ENCODE data around the gene MAFG. TPM values are rescaled to one million over a fixed set of nuclear protein-coding genes. Genes with fewer than 3 reads are reported as not detected.
A peak's percentile ranks its signal among the peaks of the same experiment; 100 is the strongest.

The MAFG gene
- total and polyA plus RNA-seq, 4 donors = 9.9 to 38.6 (median 22.7) TPM

DNA sequence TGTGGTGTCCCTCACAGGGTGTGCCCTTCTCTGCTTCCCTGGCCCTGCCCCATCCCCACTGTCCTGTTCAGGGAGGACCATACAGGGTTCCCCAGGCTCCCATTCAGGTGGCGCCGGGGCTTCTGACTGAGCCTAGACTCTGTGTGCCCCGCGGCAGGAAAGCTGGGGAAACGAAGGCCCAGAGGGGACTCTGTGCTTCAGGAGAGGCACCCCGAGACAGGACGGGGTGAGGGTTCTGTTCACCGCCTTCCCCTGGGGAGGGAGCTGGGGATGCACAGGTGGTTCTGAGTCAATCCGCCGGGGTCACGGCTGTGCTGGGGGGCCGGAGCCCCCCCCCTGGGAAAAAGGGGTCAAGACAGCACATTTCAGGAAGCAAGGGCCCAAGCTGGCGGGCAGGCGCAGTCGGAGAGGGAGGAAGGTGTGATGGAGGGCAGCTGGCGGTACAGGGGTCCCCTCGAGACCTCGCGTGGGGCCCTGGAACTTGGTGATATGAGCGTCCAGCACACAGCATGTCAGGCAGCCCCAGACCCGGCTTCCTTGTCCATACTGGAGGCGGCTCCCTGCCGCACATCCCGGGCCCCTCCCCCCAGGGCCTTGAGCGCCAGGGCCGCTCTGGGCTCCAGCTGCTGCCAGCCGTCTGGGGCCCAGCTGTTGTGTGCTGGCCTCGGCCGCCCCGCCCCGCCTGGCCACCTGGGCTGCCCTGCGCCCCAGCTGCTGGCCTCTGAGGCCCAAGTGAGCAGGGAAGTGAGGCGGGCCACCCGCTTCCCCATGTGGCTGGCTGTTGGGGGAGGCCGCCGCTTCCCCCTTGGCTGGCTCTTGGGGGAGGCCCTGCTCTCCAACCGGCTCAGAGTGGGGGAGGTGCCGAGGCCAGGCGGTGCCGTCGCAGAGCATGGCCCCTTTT lies 39.1 kb upstream of the MAFG start:
- DNase-seq (no peak), ATAC-seq (ENCODE audit: low FRiP score) (peak; percentile 22)
- WGBS, 2 donors = 66 to 67% methylated on average over 36 to 41 of the region's 41 CpGs
- intact Hi-C loops (cut with DNase I) = no loop called here
- Histone ChIP-seq H3K27ac (ENCODE audit: low read depth in 1 of 2, low read length in 2 of 2) (no peak overlapping the region), H3K4me3 (ENCODE audit: low read length in 2 of 2) (no peak overlapping the region), H3K4me1 (ENCODE audit: control insufficient read depth in 1 of 2, insufficient read depth in 2 of 2, low read length in 2 of 2) (no peaks in the 10 kb centered on the region), H3K36me3 (ENCODE audit: control insufficient read depth in 1 of 2, insufficient read depth in 2 of 2, low read length in 1 of 2) (no peaks in the 10 kb centered on the region), H3K9me3 (ENCODE audit: control insufficient read depth, low read length) (no peaks in the 10 kb centered on the region), H3K27me3 (ENCODE audit: control insufficient read depth in 1 of 2, insufficient read depth in 2 of 2, low read length in 1 of 2) (no peaks in the 10 kb centered on the region)

DNA sequence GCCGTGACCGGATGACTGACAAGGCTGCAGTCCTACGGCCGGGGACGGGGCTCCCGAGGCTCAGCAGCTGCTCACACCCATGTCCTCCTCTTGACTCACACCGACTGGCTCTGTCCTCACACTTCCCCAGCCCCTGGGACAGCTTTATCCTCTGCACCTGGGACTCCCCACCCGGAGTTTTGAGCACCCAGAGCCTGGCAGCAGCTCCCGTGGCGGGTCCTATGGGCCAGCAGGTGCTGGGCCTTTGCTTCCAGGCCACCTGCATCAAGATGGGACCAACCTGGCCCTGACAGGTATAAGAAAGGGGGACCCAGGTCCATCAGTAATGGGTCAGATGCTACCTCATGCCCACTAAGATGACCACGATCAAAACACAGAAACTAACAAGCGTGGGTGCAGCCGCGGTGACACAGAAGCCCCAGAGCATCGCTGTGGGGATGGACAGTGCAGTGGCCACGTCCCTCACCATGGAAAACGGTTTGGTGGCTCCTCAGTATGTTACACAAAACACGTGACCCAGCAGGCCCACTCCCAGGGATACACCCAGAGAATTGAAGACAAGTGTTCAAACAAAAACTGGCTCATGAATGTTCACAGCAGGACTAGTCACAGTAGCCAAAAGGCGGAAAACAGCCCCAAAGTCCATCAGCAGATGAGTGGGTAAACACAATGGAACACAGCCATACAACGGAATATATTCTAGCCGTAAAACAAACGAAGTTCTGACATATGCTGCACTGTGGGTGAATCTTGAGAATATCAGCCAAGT lies 36.7 kb upstream of the MAFG start:
- Histone ChIP-seq H3K27ac (ENCODE audit: low read depth in 1 of 2, low read length in 2 of 2) (no peak overlapping the region), H3K36me3 (ENCODE audit: control insufficient read depth in 1 of 2, insufficient read depth in 2 of 2, low read length in 1 of 2) (no peaks in the 10 kb centered on the region), H3K9me3 (ENCODE audit: control insufficient read depth, low read length) (no peaks in the 10 kb centered on the region), H3K4me3 (ENCODE audit: low read length in 2 of 2) (no peak overlapping the region), H3K27me3 (ENCODE audit: control insufficient read depth in 1 of 2, insufficient read depth in 2 of 2, low read length in 1 of 2) (no peaks in the 10 kb centered on the region), H3K4me1 (ENCODE audit: control insufficient read depth in 1 of 2, insufficient read depth in 2 of 2, low read length in 2 of 2) (no peaks in the 10 kb centered on the region)
- no peak for ATAC-seq (ENCODE audit: low FRiP score)
- DNase-seq = no peak
- WGBS, 2 donors = 60 to 67% methylated on average over 22 of the region's 22 CpGs
- intact Hi-C loops (cut with DNase I) = no loop called here

DNA sequence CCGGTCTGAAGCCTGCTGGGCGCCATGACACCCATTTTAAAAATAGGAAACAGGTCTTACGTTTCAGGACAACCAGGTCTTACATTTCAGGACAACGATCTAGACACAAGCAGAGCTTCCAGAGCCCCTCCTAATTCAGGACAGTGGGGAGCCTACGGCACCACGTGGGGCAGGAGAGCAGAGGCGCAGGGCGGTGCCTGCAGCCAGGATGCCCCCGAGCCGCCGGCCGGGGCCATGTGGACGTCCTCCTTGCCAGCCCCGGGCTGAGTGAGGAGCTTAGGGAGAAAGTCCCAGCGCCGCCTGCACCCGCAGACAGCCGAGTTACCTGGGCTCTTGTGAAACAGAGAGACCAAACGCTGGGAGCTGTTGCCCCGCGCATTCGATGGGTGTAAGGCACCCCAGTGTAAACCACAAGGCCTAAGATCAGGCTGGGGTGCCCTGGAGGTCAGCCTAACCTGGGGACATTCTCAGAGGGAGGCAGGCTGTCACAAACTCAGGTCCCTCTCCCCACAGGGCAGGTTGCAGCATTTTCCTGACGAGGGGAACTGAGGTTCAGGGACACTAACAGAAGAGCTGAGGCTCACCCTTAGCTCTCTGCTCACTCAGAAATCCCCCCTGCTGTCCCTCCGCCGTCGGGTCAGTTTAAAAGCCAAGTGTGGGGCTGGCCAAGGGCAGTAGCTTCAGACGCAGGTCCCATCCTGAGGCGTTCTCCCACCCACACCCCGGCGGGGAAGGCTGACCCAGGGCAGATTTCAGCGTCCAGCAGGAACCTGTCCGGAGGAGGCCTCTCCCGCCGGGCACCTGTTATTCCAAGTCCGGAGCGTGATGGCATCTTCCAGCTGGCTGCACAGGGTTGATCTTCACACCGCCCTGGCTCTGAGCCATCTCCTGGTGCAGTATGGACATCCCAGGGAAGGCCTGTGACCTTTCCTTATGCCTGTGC lies 35.2 kb upstream of the MAFG start:
- no peak for ATAC-seq (ENCODE audit: low FRiP score)
- Histone ChIP-seq H3K4me3 (ENCODE audit: low read length in 2 of 2) (no peak overlapping the region), H3K9me3 (ENCODE audit: control insufficient read depth, low read length) (no peaks in the 10 kb centered on the region), H3K4me1 (ENCODE audit: control insufficient read depth in 1 of 2, insufficient read depth in 2 of 2, low read length in 2 of 2) (no peaks in the 10 kb centered on the region), H3K27ac (ENCODE audit: low read depth in 1 of 2, low read length in 2 of 2) (no peak overlapping the region), H3K27me3 (ENCODE audit: control insufficient read depth in 1 of 2, insufficient read depth in 2 of 2, low read length in 1 of 2) (no peaks in the 10 kb centered on the region), H3K36me3 (ENCODE audit: control insufficient read depth in 1 of 2, insufficient read depth in 2 of 2, low read length in 1 of 2) (no peaks in the 10 kb centered on the region)
- intact Hi-C loops (cut with DNase I) = no loop called here
- no peak for DNase-seq
- 48 to 53% methylated on average over 37 of the region's 37 CpGs for WGBS, 2 donors

DNA sequence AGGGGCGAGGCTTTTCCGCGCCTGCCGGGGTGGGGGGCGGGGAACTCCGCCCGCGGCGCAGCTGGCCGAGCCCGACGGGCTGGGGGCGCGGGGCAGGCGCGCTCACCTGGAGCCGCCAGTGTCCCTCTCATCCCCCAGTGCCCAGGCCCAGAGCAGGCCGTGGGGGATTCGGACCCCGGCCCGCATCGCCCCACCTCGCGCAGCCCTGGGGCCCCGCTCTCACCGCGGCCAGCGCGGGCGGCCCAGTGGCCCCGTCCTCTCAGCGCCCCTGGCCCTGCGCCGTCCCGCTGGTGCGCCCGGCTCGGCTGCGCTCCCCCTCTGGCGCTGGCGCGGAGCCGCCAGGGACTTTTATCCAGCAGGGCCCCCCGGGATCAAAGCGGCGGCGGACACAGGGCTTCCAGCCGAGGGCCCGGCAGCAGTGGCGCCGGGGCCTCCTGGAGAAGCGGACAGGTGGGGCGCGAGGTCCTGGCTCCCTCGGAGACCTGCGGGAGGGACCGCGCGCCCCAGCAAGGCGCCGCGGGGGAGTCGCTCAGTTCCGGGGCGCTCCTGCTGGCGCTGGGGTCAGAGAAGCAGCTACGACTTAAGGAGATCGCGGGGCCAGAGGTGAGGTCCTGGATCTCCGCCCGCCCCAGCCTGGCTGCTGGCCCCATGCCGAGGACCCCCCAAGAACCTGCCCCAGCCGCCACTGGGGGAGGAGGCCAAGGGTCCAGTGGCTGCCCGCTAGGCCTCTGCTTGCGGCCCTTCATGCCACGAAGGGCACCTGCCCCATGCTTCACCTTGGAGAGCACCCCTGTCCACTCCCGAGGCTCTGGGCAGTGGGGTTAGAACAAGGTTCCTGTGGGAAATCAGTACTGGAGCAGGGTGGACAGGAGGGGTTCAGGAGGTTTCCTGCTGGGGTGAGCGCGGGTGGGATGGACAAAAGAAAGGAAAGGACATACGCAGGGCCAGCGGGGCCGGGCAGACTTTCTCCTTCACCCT lies 34.3 kb upstream of the MAFG start:
- intact Hi-C loops (cut with DNase I) = no loop called here
- WGBS, 2 donors = 7 to 8% methylated on average over 80 to 82 of the region's 82 CpGs

DNA sequence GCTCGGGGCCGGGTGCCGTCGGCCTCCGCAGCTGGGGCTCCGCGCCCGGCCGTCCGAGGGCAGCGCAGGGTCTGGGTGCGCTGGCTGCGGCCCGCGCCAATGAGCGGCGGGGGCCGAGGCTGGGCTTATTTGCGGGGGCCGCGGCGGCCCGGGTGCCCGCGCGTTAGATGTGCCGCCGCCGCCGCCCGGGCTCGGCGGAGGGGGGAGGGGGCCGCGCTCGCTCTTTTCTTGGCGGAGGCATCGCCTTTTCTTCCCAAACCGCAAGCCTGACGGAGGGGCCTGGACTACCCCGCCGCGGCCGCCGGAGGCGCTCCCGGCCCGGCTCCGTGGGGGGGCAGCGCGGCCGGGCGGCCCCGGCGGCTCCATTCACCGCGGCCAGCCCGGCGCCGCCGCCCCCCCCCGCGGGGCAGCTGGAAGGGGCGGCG lies 33.6 kb upstream of the MAFG start, which contains the start of gene NOTUM:
Gene NOTUM, minus strand, starts transcription at position 101 of the 425 bp plus-strand sequence. CDS start 278 bp downstream, outside the sequence.
- H3K9me3 ChIP-seq (ENCODE audit: control insufficient read depth, low read length) = no peaks in the 10 kb centered on the region
- no peak within 1 kb of the TSS for H3K4me3 ChIP-seq (ENCODE audit: low read length in 2 of 2)
- ATAC-seq (ENCODE audit: low FRiP score) = no peak
- H3K27me3 ChIP-seq (ENCODE audit: control insufficient read depth in 1 of 2, insufficient read depth in 2 of 2, low read length in 1 of 2) = no peaks in the 10 kb centered on the region
- H3K36me3 ChIP-seq (ENCODE audit: control insufficient read depth in 1 of 2, insufficient read depth in 2 of 2, low read length in 1 of 2) = no peaks in the 10 kb centered on the region
- H3K4me1 ChIP-seq (ENCODE audit: control insufficient read depth in 1 of 2, insufficient read depth in 2 of 2, low read length in 2 of 2) = no peaks in the 10 kb centered on the region
- no peak for DNase-seq
- 0 to 1% methylated on average over 18 to 65 of the region's 65 CpGs for WGBS, 2 donors
- H3K27ac ChIP-seq (ENCODE audit: low read depth in 1 of 2, low read length in 2 of 2) = no peak within 1 kb of the TSS
- intact Hi-C loops (cut with DNase I) = no loop called here

More for the DNA sequence above, 34.3 kb upstream of the MAFG start:
- Histone ChIP-seq H3K9me3 (ENCODE audit: control insufficient read depth, low read length) (no peaks in the 10 kb centered on the region), H3K27ac (ENCODE audit: low read depth in 1 of 2, low read length in 2 of 2) (no peak overlapping the region), H3K36me3 (ENCODE audit: control insufficient read depth in 1 of 2, insufficient read depth in 2 of 2, low read length in 1 of 2) (no peaks in the 10 kb centered on the region), H3K4me3 (ENCODE audit: low read length in 2 of 2) (no peak overlapping the region), H3K4me1 (ENCODE audit: control insufficient read depth in 1 of 2, insufficient read depth in 2 of 2, low read length in 2 of 2) (no peaks in the 10 kb centered on the region), H3K27me3 (ENCODE audit: control insufficient read depth in 1 of 2, insufficient read depth in 2 of 2, low read length in 1 of 2) (no peaks in the 10 kb centered on the region)
- ATAC-seq (ENCODE audit: low FRiP score) = no peak
- no peak for DNase-seq

DNA sequence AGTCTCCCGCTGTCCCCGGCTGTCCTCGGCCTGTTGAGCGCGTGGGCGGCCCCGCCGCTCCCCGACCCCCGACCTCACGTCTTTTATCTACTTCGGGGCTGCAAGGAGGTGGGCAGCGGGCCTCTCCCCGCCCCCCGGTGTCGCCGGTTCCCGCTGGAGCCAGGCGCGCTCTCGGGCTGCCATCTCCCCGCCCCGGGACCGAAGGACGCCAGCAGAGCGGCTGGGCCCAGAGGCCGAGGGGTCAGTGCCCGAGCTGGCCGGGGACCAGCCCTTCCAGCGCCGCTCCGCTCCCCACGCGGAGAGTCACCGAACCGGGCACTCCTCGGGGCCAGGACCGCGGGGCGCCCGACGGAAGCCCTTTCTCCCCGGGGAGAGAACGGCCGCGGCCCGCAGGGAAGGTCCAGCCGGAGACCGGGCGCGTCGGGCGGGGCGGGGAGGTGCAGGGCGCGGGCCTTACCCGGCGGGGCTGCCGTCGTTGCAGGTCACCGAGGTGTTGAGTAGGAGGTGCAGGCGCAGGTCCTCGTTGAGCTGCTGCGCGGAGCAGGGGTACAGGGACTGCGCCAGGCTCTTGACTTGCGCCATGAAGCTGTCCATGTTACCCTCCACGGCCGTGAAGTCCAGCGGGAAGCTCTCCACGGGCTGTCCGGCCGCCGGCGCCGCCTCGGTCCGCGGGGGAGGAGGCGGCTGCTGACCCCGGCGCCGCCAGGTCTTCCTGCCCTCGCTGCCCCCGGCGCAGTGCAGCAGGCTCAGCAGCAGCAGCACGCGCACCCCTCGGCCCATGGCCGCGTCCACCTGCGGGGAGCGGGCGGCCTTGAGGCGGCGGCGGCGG lies 32.8 kb upstream of the MAFG start:
- intact Hi-C loops (cut with DNase I) = no loop called here
- H3K4me3 ChIP-seq (ENCODE audit: low read length in 2 of 2) = no peak overlapping the region
- H3K27me3 ChIP-seq (ENCODE audit: control insufficient read depth in 1 of 2, insufficient read depth in 2 of 2, low read length in 1 of 2) = no peaks in the 10 kb centered on the region

More for the DNA sequence above, 32.8 kb upstream of the MAFG start:
- ATAC-seq (ENCODE audit: low FRiP score) (no peak), DNase-seq (peak in 1 of 2 donors; percentile 78)
- Histone ChIP-seq H3K27ac (ENCODE audit: low read depth in 1 of 2, low read length in 2 of 2) (no peak overlapping the region), H3K4me1 (ENCODE audit: control insufficient read depth in 1 of 2, insufficient read depth in 2 of 2, low read length in 2 of 2) (no peaks in the 10 kb centered on the region), H3K9me3 (ENCODE audit: control insufficient read depth, low read length) (no peaks in the 10 kb centered on the region), H3K36me3 (ENCODE audit: control insufficient read depth in 1 of 2, insufficient read depth in 2 of 2, low read length in 1 of 2) (no peaks in the 10 kb centered on the region)
- WGBS, 2 donors = 2 to 3% methylated on average over 44 to 98 of the region's 98 CpGs

Data from aorta (tissue), 5 donors.